Left colon (tissue), 2 donors: Measurements from ENCODE around the gene TP53I3. TPM values are rescaled to one million over a fixed set of nuclear protein-coding genes. Genes with fewer than 3 reads are reported as not detected.
A peak's percentile ranks its signal among the peaks of the same experiment; 100 is the strongest.
"Not testable (repeated sequence)": the region's sequence is repeated elsewhere in the genome, so short reads cannot be mapped to it uniquely, and the experiment has no call there.

Experiments
- ATAC-seq: fragments of 200-7000 bp; cut with Tn5 transposase; one replicate; pipeline ENCODE4 v1.9.1; 2020; ENCODE audit warnings: mild to moderate bottlenecking, moderate library complexity
- DNase-seq, 2 donors: peaks; one replicate each; pipeline ENCODE4 v3.0.0-alpha.2; 2020
- intact Hi-C, 2 donors: fragments of 100-400 bp; cut with DNase I in 1 of 2; cut with micrococcal nuclease in 1 of 2; formaldehyde crosslinking; loops; one replicate each; pipeline versions ENCODE4 v1.11.2 to v1.14.0; 2022; cut with DNase I, micrococcal nuclease
- total RNA-seq, 2 donors: library from RNA; stranded (reverse); fragmentation: NEBNext Ultra II Directional; extraction: Animal tissue kit (Norgen Biotek cat#: 25700); gene quantifications; one replicate each; pipeline ENCODE4 v1.2.1, GENCODE V29; 2021
- donor health status: DM: no; HTN: no; CAD: no.
- donor health status: DM: yes; HTN: yes; CAD: no.

The TP53I3 gene
- total RNA-seq, 2 donors from 2014 or later: 91.7 to 109 TPM

GRCh38 chr2:24075259-24075658 is 9.4 kb downstream of the TP53I3 start:
- DNase-seq (no peak), ATAC-seq (no peak)
- intact Hi-C loops: no loop called here

- ATAC-seq (no peak), DNase-seq (no peak)
- intact Hi-C loops: no loop called here
These were observed 10.8 kb downstream of the TP53I3 start for GRCh38 chr2:24073816-24074215.

- intact Hi-C loops: no loop called here
- ATAC-seq: no peak
- no peak for DNase-seq
These were observed 12.4 kb downstream of the TP53I3 start for GRCh38 chr2:24072259-24072658.

GRCh38 chr2:24065341-24065740 is 19.3 kb downstream of the TP53I3 start:
- DNase-seq: no peak
- intact Hi-C loops: no loop called here

GRCh38 chr2:24058564-24059271 is 25.9 kb downstream of the TP53I3 start:
- intact Hi-C loops: no loop called here
- ATAC-seq (no peak), DNase-seq (no peak)

More at GRCh38 chr2:24065341-24065740, 19.3 kb downstream of the TP53I3 start:
- no peak for ATAC-seq

- ATAC-seq (no peak), DNase-seq (no peak)
- intact Hi-C loops: no loop called here
These were observed 28.9 kb downstream of the TP53I3 start for GRCh38 chr2:24055750-24056149.

GRCh38 chr2:24054366-24055010 is 30.1 kb downstream of the TP53I3 start:
- ATAC-seq (no peak), DNase-seq (no peak)
- intact Hi-C loops: no loop called here

- no peak for DNase-seq
- no peak for ATAC-seq
- intact Hi-C loops: no loop called here
These were observed 31.7 kb downstream of the TP53I3 start for GRCh38 chr2:24052951-24053350.

- no peak for ATAC-seq
- no peak for DNase-seq
- intact Hi-C loops: no loop called here
These were observed 32.8 kb downstream of the TP53I3 start for GRCh38 chr2:24051833-24052232.

GRCh38 chr2:24050041-24050979 is 34.3 kb downstream of the TP53I3 start:
- ATAC-seq (peak; percentile 1), DNase-seq (peak; percentile 27 to 35)
- intact Hi-C loops: no loop called here

GRCh38 chr2:24049485-24050021 is 35.1 kb downstream of the TP53I3 start, which contains the start of gene FKBP1B:
TSS of gene FKBP1B (plus strand) at chr2:24049741. CDS start at chr2:24049850, 109 bp downstream.
- intact Hi-C loops: no loop called here
- ATAC-seq: peak; percentile 77
- DNase-seq: peak; percentile 77 to 81

GRCh38 chr2:24048769-24049484 is 35.7 kb downstream of the TP53I3 start:
- intact Hi-C loops: no loop called here
- DNase-seq (no peak), ATAC-seq (no peak)

GRCh38 chr2:24047703-24048033 is 37.0 kb downstream of the TP53I3 start:
- no peak for ATAC-seq
- DNase-seq: no peak
- intact Hi-C loops: no loop called here

GRCh38 chr2:24046930-24047702 is 37.5 kb downstream of the TP53I3 start, which contains the start of gene WDCP:
TSS of gene WDCP (minus strand) at chr2:24047391. CDS start at chr2:24039494, 7,897 bp downstream.
- ATAC-seq: peak; percentile 97
- peak; percentile 94 to 97 for DNase-seq
- intact Hi-C loops: no loop called here

- intact Hi-C loops: no loop called here
- no peak for ATAC-seq
These were observed 38.1 kb downstream of the TP53I3 start for GRCh38 chr2:24046599-24046929.

GRCh38 chr2:24045511-24046508 is 38.8 kb downstream of the TP53I3 start:
- intact Hi-C loops: no loop called here
- DNase-seq (no peak), ATAC-seq (no peak)

More at GRCh38 chr2:24046599-24046929, 38.1 kb downstream of the TP53I3 start:
- DNase-seq: no peak

GRCh38 chr2:24043133-24043532 is 41.5 kb downstream of the TP53I3 start:
- DNase-seq, intact Hi-C loops, ATAC-seq: not testable (repeated sequence)
